ENCODE measurements around the gene DGCR8.
"Not testable (repeated sequence)": the region's sequence is repeated elsewhere in the genome, so short reads cannot be mapped to it uniquely, and the experiment has no call there.

DGCR8 gene

DNA sequence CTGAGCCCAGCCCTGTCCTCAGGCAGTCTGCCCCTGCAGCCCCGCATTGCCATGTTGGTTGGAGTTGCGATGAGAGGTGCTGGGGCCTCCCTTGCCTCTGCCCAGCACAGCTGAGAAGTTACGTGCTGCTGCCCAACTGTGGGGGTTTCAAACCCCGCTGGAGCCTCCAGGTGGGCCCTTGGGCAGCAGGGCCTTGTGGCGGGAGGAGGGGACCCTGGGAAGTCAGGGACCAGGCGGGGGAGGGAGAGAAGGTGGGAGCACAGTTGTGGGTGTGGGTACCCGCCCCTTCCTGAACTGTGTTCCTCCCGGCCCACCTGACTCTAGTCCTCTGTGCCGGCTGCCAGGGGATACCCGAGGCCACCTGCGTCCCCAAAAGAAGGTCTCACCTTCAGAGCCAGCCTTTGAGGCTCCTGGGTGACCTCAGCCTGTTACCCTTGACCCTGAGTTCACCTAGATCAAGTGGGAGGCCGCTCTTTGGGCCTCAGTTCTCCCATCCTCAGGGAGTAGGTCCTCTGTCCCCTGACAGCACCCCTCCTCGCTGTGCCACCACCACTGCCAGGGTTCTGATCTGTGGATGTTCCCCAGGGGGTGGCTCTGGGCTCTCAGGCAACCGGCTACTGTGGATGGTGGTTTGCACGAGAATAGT lies 78.5 kb downstream of the DGCR8 start:
- no peak for DNase-seq

DNA sequence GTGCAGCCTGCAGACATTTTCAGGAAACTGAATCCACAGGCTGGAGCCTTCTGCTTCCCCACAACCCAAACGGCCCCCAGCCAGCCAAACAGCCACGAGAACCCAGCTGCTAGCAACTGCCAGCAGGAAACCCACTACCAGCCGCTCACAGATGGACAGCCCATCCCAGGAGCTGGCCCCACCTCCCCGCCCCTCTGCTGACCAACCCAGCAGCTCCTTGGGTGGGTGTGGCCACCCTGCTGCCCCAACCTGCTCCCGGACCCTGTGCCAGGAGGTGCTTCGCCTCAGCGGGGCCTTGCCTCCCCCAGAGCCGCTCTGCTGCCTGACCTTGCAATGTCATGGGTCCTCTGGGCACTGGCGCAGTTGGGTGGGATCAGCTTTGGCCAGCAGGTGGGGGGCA lies 79.0 kb downstream of the DGCR8 start:
- no peak for DNase-seq

DNA sequence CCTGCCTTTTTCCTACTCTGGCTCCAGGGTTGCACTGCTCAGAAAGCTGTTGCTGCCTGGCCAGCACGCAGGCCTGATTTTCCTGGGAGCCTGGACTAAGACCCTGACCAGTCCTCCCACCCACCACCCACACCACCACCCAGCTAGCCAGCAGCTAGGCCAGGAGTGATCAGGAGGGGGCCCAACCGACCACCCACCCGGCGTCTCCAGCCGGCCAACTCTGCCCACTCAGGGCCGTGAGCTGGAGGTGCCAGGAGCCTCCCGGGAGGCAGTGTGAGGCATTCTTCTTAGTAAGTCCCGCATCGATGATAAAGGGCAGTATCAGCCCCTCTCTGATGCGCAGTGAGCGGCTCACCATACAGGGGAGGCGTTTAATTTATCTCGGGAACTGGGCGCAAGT lies 79.5 kb downstream of the DGCR8 start:
- DNase-seq = not testable (repeated sequence)

DNA sequence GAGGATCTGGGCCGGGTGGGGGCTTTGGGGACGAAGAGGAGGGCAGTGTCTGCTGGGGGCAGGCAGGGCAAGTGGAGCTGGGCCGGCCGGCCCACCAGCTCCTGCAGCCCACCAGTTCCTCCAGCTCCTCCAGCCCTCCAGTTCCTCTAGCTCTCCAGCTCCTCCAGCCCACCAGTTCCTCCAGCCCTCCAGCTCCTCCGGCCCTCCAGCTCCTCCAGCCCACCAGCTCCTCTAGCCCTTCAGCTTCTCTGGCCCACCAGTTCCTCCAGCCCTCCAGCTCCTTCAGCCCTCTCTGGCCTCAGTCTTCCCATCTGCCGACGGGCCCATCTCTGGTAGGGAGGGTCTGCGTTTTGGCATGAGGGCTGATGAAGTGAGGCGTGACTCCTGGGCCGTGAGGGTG lies 80.0 kb downstream of the DGCR8 start:
- DNase-seq = no peak
